H1 (cell line): ENCODE results near the gene RAD51B. TPM values are rescaled to one million over a fixed set of nuclear protein-coding genes. Genes with fewer than 3 reads are reported as not detected.

Experiments
- CTCF ChIA-PET: fragments of 300-600 bp; sonication (Branson Sonifier 250); formaldehyde crosslinking; loops from one replicate; lab custom pipeline; 2021; ENCODE audit not compliant: partially characterized antibody; lab: Charles Lee
- POLR2A ChIA-PET: fragments of 300-600 bp; sonication (Branson Sonifier 250); formaldehyde crosslinking; loops from one replicate; lab custom pipeline; 2021; ENCODE audit warnings: inconsistent platforms; ENCODE audit not compliant: partially characterized antibody; lab: Charles Lee
- DNase-seq, 2 experiments: peaks; one replicate each; pipeline versions ENCODE4 v3.0.0 to v3.0.0-alpha.2; 2010 to 2022; ENCODE audit warnings: low spot score in 2 of 2, low read depth in 1 of 2, mixed read lengths in 1 of 2
- FAIRE-seq: peaks from 2 replicates; lab custom pipeline; 2011; peaks lifted over from hg19 to GRCh38; lab: Jason Lieb, UNC
- H2AFZ ChIP-seq: 2 replicates; pipeline ENCODE4 v1.8.1; 2012; ENCODE audit warnings: low read length, inconsistent platforms
- H2AK5ac ChIP-seq: 2 replicates; pipeline ENCODE4 v1.6.1; 2013; ENCODE audit warnings: low read depth, low read length
- H2BK120ac ChIP-seq: replicated peaks from 2 replicates; pipeline ENCODE3; 2013; ENCODE audit warnings: low read depth, low read length, inconsistent platforms
- H2BK12ac ChIP-seq: 2 replicates; pipeline ENCODE4 v1.6.1; 2013; ENCODE audit warnings: low read depth, low read length
- H2BK15ac ChIP-seq: 2 replicates; pipeline ENCODE4 v1.6.1; 2013; ENCODE audit warnings: low read length
- H2BK20ac ChIP-seq: 2 replicates; pipeline ENCODE4 v1.6.1; 2013; ENCODE audit warnings: low read length
- H2BK5ac ChIP-seq: 2 replicates; pipeline ENCODE4 v1.6.1; 2013; ENCODE audit warnings: low read depth, low read length
- H3K14ac ChIP-seq: 2 replicates; pipeline ENCODE4 v1.6.1; 2013; ENCODE audit warnings: inconsistent platforms; ENCODE audit not compliant: insufficient read length
- H3K18ac ChIP-seq: 2 replicates; pipeline ENCODE4 v1.6.1; 2013; ENCODE audit warnings: low read length; ENCODE audit errors: extremely low read depth
- H3K23ac ChIP-seq: 2 replicates; pipeline ENCODE4 v1.6.1; 2013; ENCODE audit warnings: inconsistent platforms; ENCODE audit not compliant: insufficient read length
- H3K23me2 ChIP-seq: 2 replicates; pipeline ENCODE4 v1.6.1; 2013; ENCODE audit warnings: low read depth, low read length
- H3K27ac ChIP-seq: 2 replicates; pipeline ENCODE4 v1.6.1; 2011; ENCODE audit warnings: low read depth, low read length, inconsistent platforms
- H3K27me3 ChIP-seq, 4 experiments: replicated peaks in 1 of 4; 1 replicate in 1 of 4; 2 replicates in 3 of 4; pipeline versions ENCODE4 v1.6.1 to v1.8.1; 2011 to 2013; ENCODE audit warnings: low read length in 3 of 4, mild to moderate bottlenecking in 3 of 4, inconsistent platforms in 2 of 4, mixed read lengths in 2 of 4, moderate library complexity in 1 of 4; ENCODE audit not compliant: control insufficient read depth in 3 of 4, insufficient read depth in 3 of 4; ENCODE audit errors: extremely low read depth in 1 of 4
- H3K36me3 ChIP-seq, 4 experiments: 2 replicates each; pipeline versions ENCODE4 v1.6.1 to v1.8.1; 2011 to 2013; ENCODE audit warnings: mild to moderate bottlenecking in 4 of 4, low read length in 3 of 4, moderate library complexity in 2 of 4, control low read depth in 1 of 4, inconsistent platforms in 1 of 4; ENCODE audit not compliant: insufficient read depth in 4 of 4, control insufficient read depth in 2 of 4
- H3K4ac ChIP-seq: replicated peaks from 2 replicates; pipeline ENCODE3; 2013; ENCODE audit warnings: low read length, low read depth, mixed read lengths, inconsistent platforms; ENCODE audit not compliant: insufficient read length
- H3K4me1 ChIP-seq, 4 experiments: replicated peaks in 1 of 4; 1 replicate in 1 of 4; 2 replicates in 3 of 4; pipeline versions ENCODE4 v1.6.1 to v1.8.1; 2011 to 2013; ENCODE audit warnings: low read length in 3 of 4, inconsistent platforms in 2 of 4, mixed read lengths in 1 of 4; ENCODE audit not compliant: insufficient read depth in 4 of 4, control insufficient read depth in 3 of 4
- H3K4me2 ChIP-seq, 2 experiments: 2 replicates each; pipeline versions ENCODE4 v1.6.1 to v1.8.1; 2011 to 2013; ENCODE audit warnings: low read depth in 2 of 2, low read length in 2 of 2, control low read depth in 1 of 2, inconsistent platforms in 1 of 2, mild to moderate bottlenecking in 1 of 2; ENCODE audit not compliant: insufficient read depth in 1 of 2
- H3K4me3 ChIP-seq, 4 experiments: fragments of 200-600, 300-600 bp in 1 of 4; sonication (generic), shearing (Covaris generic), sonication (Bioruptor Twin) in 1 of 4; 2 replicates each; pipeline versions ENCODE4 v1.5.1 to v1.8.1; 2011 to 2016; ENCODE audit warnings: low read length in 4 of 4, low read depth in 3 of 4, control low read depth in 2 of 4, inconsistent platforms in 2 of 4, mild to moderate bottlenecking in 2 of 4, mixed read lengths in 1 of 4, moderate library complexity in 1 of 4; ENCODE audit not compliant: insufficient read depth in 2 of 4; ENCODE audit errors: extremely low read depth in 1 of 4
- H3K56ac ChIP-seq: replicated peaks from 2 replicates; pipeline ENCODE3; 2013; ENCODE audit warnings: low read depth, mild to moderate bottlenecking, mixed read lengths, low read length, inconsistent platforms; ENCODE audit not compliant: insufficient read length
- H3K79me1 ChIP-seq: 2 replicates; pipeline ENCODE4 v1.6.1; 2013; ENCODE audit warnings: low read depth, low read length, control low read depth
- H3K79me2 ChIP-seq, 2 experiments: 2 replicates each; pipeline versions ENCODE4 v1.6.1 to v1.8.1; 2012 to 2013; ENCODE audit warnings: low read length in 2 of 2, mild to moderate bottlenecking in 2 of 2, inconsistent platforms in 1 of 2; ENCODE audit not compliant: insufficient read depth in 2 of 2, control insufficient read depth in 1 of 2
- H3K9ac ChIP-seq, 4 experiments: replicated peaks in 1 of 4; 1 replicate in 1 of 4; 2 replicates in 3 of 4; pipeline versions ENCODE4 v1.6.1 to v1.8.1; 2011 to 2013; ENCODE audit warnings: low read depth in 3 of 4, low read length in 3 of 4, control low read depth in 2 of 4, mild to moderate bottlenecking in 2 of 4, moderate library complexity in 2 of 4, inconsistent platforms in 1 of 4; ENCODE audit errors: extremely low read depth in 1 of 4
- H3K9me3 ChIP-seq, 2 experiments: 2 replicates each; pipeline versions ENCODE4 v1.6.1 to v1.8.1; 2012 to 2013; ENCODE audit warnings: mild to moderate bottlenecking in 2 of 2, moderate library complexity in 2 of 2, control low read depth in 1 of 2, inconsistent platforms in 1 of 2, low read depth in 1 of 2, low read length in 1 of 2, mixed read lengths in 1 of 2; ENCODE audit not compliant: insufficient read depth in 2 of 2
- H4K20me1 ChIP-seq, 2 experiments: replicated peaks in 1 of 2; 2 replicates each; pipeline versions ENCODE3 to v1.8.1; 2011 to 2013; ENCODE audit warnings: inconsistent platforms in 2 of 2, low read length in 2 of 2, mild to moderate bottlenecking in 1 of 2; ENCODE audit not compliant: insufficient read depth in 2 of 2, control insufficient read depth in 1 of 2
- H4K5ac ChIP-seq: 2 replicates; pipeline ENCODE4 v1.6.1; 2013; ENCODE audit warnings: low read length, low read depth, mixed read lengths, inconsistent platforms; ENCODE audit not compliant: insufficient read length
- H4K8ac ChIP-seq: 2 replicates; pipeline ENCODE4 v1.8.0; 2013; ENCODE audit warnings: mild to moderate bottlenecking, moderate library complexity, low read length, inconsistent platforms; ENCODE audit not compliant: insufficient read depth; ENCODE audit errors: extremely low read depth
- H4K91ac ChIP-seq: replicated peaks from 2 replicates; pipeline ENCODE3; 2013; ENCODE audit warnings: low read length, mixed read lengths, inconsistent platforms; ENCODE audit not compliant: insufficient read length
- CBX5 ChIP-seq: fragments of 300-800, 300-1000 bp; sonication (generic); IDR thresholded peaks from 2 replicates; pipeline ENCODE4 v1.7.1; 2016; ENCODE audit warnings: antibody characterized with exemption, low read length, low read depth
- CBX8 ChIP-seq: fragments of 300-800, 300-1000 bp; sonication (generic); IDR thresholded peaks from 2 replicates; pipeline ENCODE4 v1.7.1; 2016; ENCODE audit warnings: low read depth, low read length, borderline replicate concordance
- SAP30 ChIP-seq: fragments of 300-600 bp; sonication (generic); IDR thresholded peaks from 2 replicates; pipeline ENCODE4 v1.7.1; 2012; ENCODE audit warnings: low read length, moderate library complexity, mild to moderate bottlenecking, inconsistent platforms; ENCODE audit not compliant: insufficient read depth, insufficient replicate concordance
- SP1 ChIP-seq: IDR thresholded peaks from 2 replicates; pipeline ENCODE4 v1.6.1; 2011; ENCODE audit warnings: low read depth, low read length
- WGBS, 2 experiments: shearing (Covaris generic) in 1 of 2; methylation state at CpG; one replicate each; pipeline versions ENCODE4 v1.1.6 to v1.1.7; 2013 to 2015; ENCODE audit warnings: low lambda C conversion rate in 2 of 2, mixed read lengths in 2 of 2, inconsistent platforms in 1 of 2, low coverage in 1 of 2, missing lambda C conversion rate in 1 of 2; ENCODE audit not compliant: insufficient replicate concordance in 2 of 2, insufficient coverage in 1 of 2, insufficient read length in 1 of 2; ENCODE audit errors: extremely low coverage in 1 of 2, missing lambda C conversion rate in 1 of 2; 5-methylcytosine and 5-hydroxymethylcytosine counted together
- polyA plus RNA-seq, 7 experiments: library from polyadenylated mRNA; depleted of rRNA in 3 of 7; stranded (reverse) in 5 of 7; unstranded in 2 of 7; fragments of >200 nt in 5 of 7; fragments of 200-250 nt in 2 of 7; gene quantifications; 1 replicate in 5 of 7; 2 replicates in 1 of 7; 4 replicates in 1 of 7; pipeline versions ENCODE4 v1.2.1 to v1.2.3, GENCODE V29; 2011 to 2013; ENCODE audit warnings: missing spikeins in 2 of 7, mixed read lengths in 2 of 7
- total RNA-seq: library from RNA; stranded (reverse); fragmentation: NEBNext Ultra II Directional; extraction: Animal tissue kit (Norgen Biotek cat#: 25700); gene quantifications from 2 replicates; pipeline ENCODE4 v1.2.1, GENCODE V29; 2021

The RAD51B gene
- total and polyA plus RNA-seq, 2 of the 8 experiments (the other 6 are each of a cell fraction or from before 2014, with no cell fraction given) = 3.9 to 14.9 TPM

DNA sequence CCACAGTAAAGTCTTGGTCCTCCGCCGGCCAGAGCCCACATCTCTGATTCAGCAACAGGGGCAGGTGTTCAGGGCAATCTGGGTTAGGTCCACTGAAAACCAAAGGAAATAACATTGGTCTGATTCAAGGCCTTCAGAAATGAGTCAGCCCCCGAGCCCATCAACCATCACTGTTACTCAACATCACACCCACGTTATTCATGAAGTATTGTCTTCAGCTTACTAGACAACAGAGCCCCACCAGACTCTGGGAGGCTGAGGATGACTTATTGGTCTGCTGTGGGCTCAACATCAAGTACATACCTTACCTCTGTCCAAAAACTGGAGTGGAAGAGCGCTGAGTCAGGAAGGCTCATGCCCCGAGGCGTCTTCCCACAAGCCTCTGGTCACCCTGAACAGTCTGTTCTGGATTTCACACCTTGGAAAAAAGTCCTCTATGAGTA is 875.8 kb downstream of the RAD51B start:
- Histone ChIP-seq H3K27me3 (no peaks in the 10 kb centered on the region), H4K91ac (no peak overlapping the region), H4K5ac (no peak overlapping the region), H2BK5ac (no peak overlapping the region), H3K23me2 (no peaks in the 10 kb centered on the region), H2BK12ac (no peak overlapping the region), H3K36me3 (no peaks in the 10 kb centered on the region), H2BK20ac (no peak overlapping the region), H3K4me2 (no peak overlapping the region), H3K79me1 (no peaks in the 10 kb centered on the region), H3K4ac (no peak overlapping the region), H3K14ac (no peak overlapping the region), H4K8ac (no peak overlapping the region), H2AK5ac (no peak overlapping the region), H3K23ac (no peak overlapping the region), H3K9me3 (no peaks in the 10 kb centered on the region), H3K4me1 (peaks cover 0 to 5% (median 2%) of the 10 kb centered on the region in 4 experiments; a peak in 3 of 7 replicates), H2BK15ac (no peak overlapping the region), H3K79me2 (no peaks in the 10 kb centered on the region), H3K4me3 (no peak overlapping the region), H2BK120ac (no peak overlapping the region), H3K27ac (no peak overlapping the region), H3K56ac (no peak overlapping the region), H2AFZ (no peak overlapping the region), H3K9ac (no peak overlapping the region), H4K20me1 (no peaks in the 10 kb centered on the region), H3K18ac (no peak overlapping the region)
- FAIRE-seq = no peak
- ChIA-PET POLR2A (no interaction called here), CTCF (interaction anchor here (1.0 kb wide), 1 partner anchor 94 kb away, joined by 3 read pairs; no protein-coding TSS in a partner anchor)
- DNase-seq = no peak
- 91% methylated on average over 7 of the region's 7 CpGs; no CpG with 5 or more reads in 1 of the 2 experiments for WGBS, 2 experiments
- TF ChIP-seq CBX5 = no peak
- no peak for TF ChIP-seq SP1
- TF ChIP-seq CBX8 = no peak
- TF ChIP-seq SAP30 = no peak
